Measurements from ENCODE around the gene ACOT7. TPM values are rescaled to one million over a fixed set of nuclear protein-coding genes. Genes with fewer than 3 reads are reported as not detected.

The ACOT7 gene
- total RNA-seq, 1 donor from 2014 or later: 107 TPM

DNA sequence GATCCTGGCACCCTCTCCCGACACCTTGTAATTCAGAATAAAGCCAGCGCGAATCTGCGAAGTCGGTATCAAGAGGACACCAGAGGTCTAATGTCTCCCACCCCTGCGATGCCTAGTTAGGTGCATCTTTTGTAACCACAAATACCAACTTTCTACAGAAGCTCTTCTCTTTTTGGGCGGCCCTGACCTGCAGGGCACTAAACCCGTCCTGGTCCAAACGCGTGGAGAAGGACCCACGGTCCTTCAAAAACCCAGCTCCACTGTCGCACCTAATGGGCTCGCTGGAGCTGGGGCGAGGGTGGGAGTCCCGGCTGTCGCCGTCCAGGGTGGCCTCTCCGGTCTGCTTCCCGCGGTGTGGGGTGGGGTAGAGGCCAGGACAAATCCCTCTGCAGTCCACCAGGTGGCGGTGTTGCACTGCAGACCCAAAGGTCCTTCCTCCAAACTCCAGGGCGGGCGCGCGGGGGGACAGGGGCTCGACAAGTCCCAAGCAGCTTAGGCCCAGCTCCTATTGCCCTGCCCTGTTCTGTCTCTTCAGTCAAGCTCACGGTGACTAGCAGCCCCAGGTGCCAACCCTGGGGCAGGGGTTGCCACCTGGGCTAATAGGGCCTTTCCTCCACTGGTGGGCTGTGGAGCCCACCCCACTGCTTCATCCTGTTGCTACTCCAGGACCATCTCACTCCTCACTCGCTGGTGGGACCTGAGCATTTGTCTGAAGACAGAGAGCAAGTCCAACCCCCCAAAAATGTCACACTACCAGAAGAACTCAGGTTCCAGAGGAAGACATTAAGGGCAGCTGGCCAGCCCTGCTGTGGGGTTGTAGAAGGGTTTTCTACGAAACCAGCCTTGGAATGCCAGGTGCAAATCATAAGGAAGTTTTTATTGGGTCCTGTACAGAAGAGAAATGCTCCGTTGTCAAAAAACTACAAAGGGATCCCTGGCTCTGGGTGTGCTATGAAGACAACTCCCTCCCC lies 146.8 kb downstream of the ACOT7 start:
- no peaks in the 10 kb centered on the region for H3K36me3 Mint-ChIP-seq (ENCODE audit: low read depth)
- H3K27me3 Mint-ChIP-seq (ENCODE audit: low read depth): peaks cover 77% of the 10 kb centered on the region
- peak overlapping the region; percentile 94 for H3K4me3 Mint-ChIP-seq
- peaks cover 15% of the 10 kb centered on the region for H3K4me1 Mint-ChIP-seq
- peak; percentile 98 for TF ChIP-seq CTCF (conservative IDR thresholded peaks at IDR 0.05)
- peak; percentile 95 for DNase-seq (ENCODE audit: low read depth, low spot score)
- H3K9me3 Mint-ChIP-seq: no peaks in the 10 kb centered on the region
- H3K27ac Mint-ChIP-seq (ENCODE audit: unreplicated experiment): peak overlapping the region; percentile 90

DNA sequence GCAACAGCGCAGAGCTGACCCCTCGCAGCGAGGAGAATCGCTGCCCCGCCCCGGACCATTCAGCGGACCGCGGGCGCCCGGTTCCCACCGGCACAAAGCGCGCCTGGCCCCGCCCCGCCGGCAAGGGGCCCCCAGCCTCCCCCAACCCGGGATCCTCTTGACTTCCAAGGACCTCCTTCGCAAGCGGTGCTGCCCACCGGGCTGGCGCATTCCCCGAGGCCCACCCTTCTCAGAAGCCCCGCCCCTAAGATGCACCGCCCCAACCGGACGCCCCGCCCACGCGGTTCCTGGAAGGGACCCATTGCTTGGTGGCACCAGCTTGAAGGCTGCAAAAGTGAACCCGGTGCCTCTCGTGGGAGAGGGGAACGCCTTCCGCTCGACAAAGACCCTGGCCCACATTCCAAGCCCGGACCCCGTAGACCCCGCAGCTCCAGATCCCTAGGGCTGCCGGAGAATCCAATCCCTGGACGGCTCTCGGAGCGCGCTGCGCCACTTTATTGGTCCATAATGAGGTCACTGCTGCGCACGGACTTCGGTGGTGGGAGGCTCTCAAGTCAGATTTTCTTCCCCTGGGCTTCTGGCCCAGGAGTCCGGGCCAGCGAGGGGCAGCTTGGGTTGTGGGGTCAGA lies 147.6 kb downstream of the ACOT7 start:
- Mint-ChIP-seq H3K27me3 (ENCODE audit: low read depth) (peaks cover 79% of the 10 kb centered on the region), H3K36me3 (ENCODE audit: low read depth) (no peaks in the 10 kb centered on the region), H3K27ac (ENCODE audit: unreplicated experiment) (peak overlapping the region; percentile 81), H3K4me3 (peak overlapping the region; percentile 94), H3K4me1 (peaks cover 23% of the 10 kb centered on the region), H3K9me3 (no peaks in the 10 kb centered on the region)
- TF ChIP-seq CTCF (conservative IDR thresholded peaks at IDR 0.05): no peak
- peak; percentile 71 for DNase-seq (ENCODE audit: low read depth, low spot score)

- peak overlapping the region; percentile 70 for H3K4me3 Mint-ChIP-seq
Observed at GRCh38 chr1:6245086-6245868, 148.3 kb downstream of the ACOT7 start.

DNA sequence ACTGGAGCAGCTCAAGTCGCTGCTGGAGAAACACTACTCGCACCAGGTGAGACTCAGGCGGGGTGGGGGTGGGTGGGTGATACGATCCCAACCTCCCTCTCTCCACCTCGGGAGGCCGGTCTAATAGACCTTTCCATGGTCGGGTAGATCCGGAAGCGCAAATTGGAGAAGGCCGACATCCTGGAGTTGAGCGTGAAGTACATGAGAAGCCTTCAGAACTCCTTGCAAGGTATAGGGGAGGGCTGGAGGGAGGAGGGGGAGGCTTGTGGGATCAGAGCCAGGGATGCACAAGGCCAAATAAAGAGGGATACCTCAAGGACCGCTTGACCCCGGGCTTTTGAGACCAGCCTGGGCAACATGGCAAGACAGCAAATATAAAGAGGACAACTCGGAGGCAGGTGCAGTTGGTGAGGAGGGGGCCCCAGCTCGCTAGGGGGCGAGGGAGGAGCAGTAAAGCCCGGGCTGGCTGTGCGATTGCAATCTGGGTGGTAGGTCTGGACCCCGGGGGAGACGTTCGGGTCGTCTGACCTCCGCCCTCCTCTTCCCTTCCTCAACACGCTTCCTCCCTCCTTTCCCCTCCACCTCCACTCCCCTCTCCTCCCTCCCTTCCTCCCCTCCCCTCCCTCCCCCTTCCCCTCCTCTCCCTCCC lies 149.0 kb downstream of the ACOT7 start:
- Mint-ChIP-seq H3K9me3 (no peaks in the 10 kb centered on the region), H3K4me3 (peak overlapping the region; percentile 84), H3K27ac (ENCODE audit: unreplicated experiment) (no peak overlapping the region), H3K27me3 (ENCODE audit: low read depth) (peaks cover 75% of the 10 kb centered on the region), H3K36me3 (ENCODE audit: low read depth) (no peaks in the 10 kb centered on the region), H3K4me1 (peaks cover 35% of the 10 kb centered on the region)
- TF ChIP-seq CTCF (conservative IDR thresholded peaks at IDR 0.05): no peak
- no peak for DNase-seq (ENCODE audit: low read depth, low spot score)

More at GRCh38 chr1:6245086-6245868, 148.3 kb downstream of the ACOT7 start:
- DNase-seq (ENCODE audit: low read depth, low spot score): peak; percentile 87
- H3K27ac Mint-ChIP-seq (ENCODE audit: unreplicated experiment): no peak overlapping the region
- H3K36me3 Mint-ChIP-seq (ENCODE audit: low read depth): no peaks in the 10 kb centered on the region
- TF ChIP-seq CTCF (conservative IDR thresholded peaks at IDR 0.05): peak; percentile 78
- no peaks in the 10 kb centered on the region for H3K9me3 Mint-ChIP-seq
- peaks cover 77% of the 10 kb centered on the region for H3K27me3 Mint-ChIP-seq (ENCODE audit: low read depth)
- peaks cover 28% of the 10 kb centered on the region for H3K4me1 Mint-ChIP-seq

DNA sequence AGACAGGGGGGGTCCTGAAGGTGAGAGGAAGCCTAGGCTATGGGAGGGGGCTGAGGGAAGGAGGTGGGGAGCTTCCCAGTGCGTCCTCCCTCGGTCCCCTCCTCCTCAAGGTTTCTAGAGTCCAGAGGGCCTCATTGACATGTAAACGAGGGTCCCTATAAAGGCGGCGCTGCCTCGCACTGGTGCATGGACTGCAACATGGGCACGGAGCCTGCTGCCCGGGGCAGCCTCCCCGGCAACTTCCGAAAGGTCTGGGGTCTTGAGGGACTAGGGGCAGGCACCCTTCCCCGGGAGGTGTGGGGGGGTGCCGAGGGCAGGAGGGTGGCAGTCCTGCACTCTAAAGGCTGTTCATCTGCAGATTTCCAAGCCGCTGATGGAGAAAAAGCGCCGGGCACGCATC lies 149.6 kb downstream of the ACOT7 start, which contains the start of gene HES3:
TSS of gene HES3 (plus strand) at position 187 of the 400 bp plus-strand sequence. CDS start at position 374, 187 bp downstream.
- Mint-ChIP-seq H3K27me3 (ENCODE audit: low read depth) (peaks cover 77% of the 10 kb centered on the region), H3K4me1 (peaks cover 40% of the 10 kb centered on the region), H3K4me3 (peak within 1 kb of the TSS; percentile 84), H3K9me3 (no peaks in the 10 kb centered on the region), H3K36me3 (ENCODE audit: low read depth) (no peaks in the 10 kb centered on the region), H3K27ac (ENCODE audit: unreplicated experiment) (no peak within 1 kb of the TSS)
- no peak for DNase-seq (ENCODE audit: low read depth, low spot score)
- no peak for TF ChIP-seq CTCF (conservative IDR thresholded peaks at IDR 0.05)

All from neural crest cell (in vitro differentiated cells).